Liver (tissue), 9 donors: Measurements from ENCODE around the gene REXO5. TPM values are rescaled to one million over a fixed set of nuclear protein-coding genes. Genes with fewer than 3 reads are reported as not detected.

ENCODE experiments used
- DNase-seq: peaks from one replicate; pipeline ENCODE4 v3.0.0-alpha.2; 2017; ENCODE audit warnings: low spot score
- H3K27ac ChIP-seq, 2 donors: one replicate each; pipeline ENCODE4 v1.7.0; 2013; ENCODE audit warnings: inconsistent platforms in 2 of 2, low read length in 2 of 2, control low read depth in 1 of 2, low read depth in 1 of 2, mild to moderate bottlenecking in 1 of 2
- H3K27me3 ChIP-seq, 4 donors: one replicate each; pipeline versions ENCODE4 v1.6.1 to v1.7.0; 2013; ENCODE audit warnings: low read length in 3 of 4, inconsistent platforms in 1 of 4, mild to moderate bottlenecking in 1 of 4, moderate library complexity in 1 of 4; ENCODE audit not compliant: control insufficient read depth in 4 of 4, insufficient read depth in 4 of 4
- H3K36me3 ChIP-seq, 4 donors: one replicate each; pipeline versions ENCODE4 v1.6.1 to v1.7.0; 2013; ENCODE audit warnings: low read length in 3 of 4, mild to moderate bottlenecking in 3 of 4, low read depth in 1 of 4, moderate library complexity in 1 of 4; ENCODE audit not compliant: control insufficient read depth in 4 of 4, insufficient read depth in 3 of 4
- H3K4me1 ChIP-seq, 4 donors: one replicate each; pipeline versions ENCODE4 v1.6.1 to v1.7.0; 2013; ENCODE audit warnings: low read length in 3 of 4, mild to moderate bottlenecking in 3 of 4, moderate library complexity in 1 of 4; ENCODE audit not compliant: control insufficient read depth in 4 of 4, insufficient read depth in 4 of 4
- H3K4me3 ChIP-seq, 3 donors: one replicate each; pipeline versions ENCODE4 v1.6.1 to v1.7.0; 2013; ENCODE audit warnings: low read length in 3 of 3, control low read depth in 1 of 3, low read depth in 1 of 3, mild to moderate bottlenecking in 1 of 3
- H3K9ac ChIP-seq, 2 donors: one replicate each; pipeline ENCODE4 v1.7.0; 2013; ENCODE audit warnings: low read length in 2 of 2, mild to moderate bottlenecking in 2 of 2, moderate library complexity in 2 of 2, control low read depth in 1 of 2, low read depth in 1 of 2
- H3K9me3 ChIP-seq, 4 donors: one replicate each; pipeline versions ENCODE4 v1.6.1 to v1.7.0; 2013; ENCODE audit warnings: low read length in 3 of 4; ENCODE audit not compliant: control insufficient read depth in 4 of 4
- ATF3 ChIP-seq: IDR thresholded peaks from 2 replicates; pipeline ENCODE4 v1.6.1; 2016; ENCODE audit warnings: antibody characterized with exemption
- CTCF ChIP-seq: fragments of 150-350 bp; IDR thresholded peaks from 2 replicates; pipeline ENCODE4 v1.5.1; 2017; ENCODE audit warnings: improper control_type of control experiment, low read depth, low read length; ENCODE audit not compliant: missing input control
- EGR1 ChIP-seq, 2 donors: IDR thresholded peaks; 2 replicates each; pipeline ENCODE4 v1.6.1; 2016 to 2018; ENCODE audit warnings: antibody characterized with exemption in 2 of 2, low read depth in 2 of 2
- FOXA1 ChIP-seq: IDR thresholded peaks from 2 replicates; pipeline ENCODE4 v1.6.1; 2016; ENCODE audit warnings: antibody characterized with exemption
- FOXA2 ChIP-seq: IDR thresholded peaks from 2 replicates; pipeline ENCODE4 v1.6.1; 2016; ENCODE audit warnings: antibody characterized with exemption
- GABPA ChIP-seq, 2 donors: IDR thresholded peaks in 1 of 2; conservative IDR thresholded peaks in 1 of 2; 2 replicates each; pipeline ENCODE4 v1.6.1; 2016; ENCODE audit warnings: antibody characterized with exemption in 2 of 2, mild to moderate bottlenecking in 1 of 2, moderate library complexity in 1 of 2
- HNF4G ChIP-seq: IDR thresholded peaks from 2 replicates; pipeline ENCODE4 v1.6.1; 2016; ENCODE audit warnings: antibody characterized with exemption
- JUND ChIP-seq, 2 donors: IDR thresholded peaks; 2 replicates each; pipeline ENCODE4 v1.6.1; 2016; ENCODE audit warnings: antibody characterized with exemption in 2 of 2
- MAX ChIP-seq: IDR thresholded peaks from 2 replicates; pipeline ENCODE4 v1.6.1; 2016; ENCODE audit warnings: antibody characterized with exemption
- RAD21 ChIP-seq, 2 donors: IDR thresholded peaks; 2 replicates each; pipeline ENCODE4 v1.6.1; 2016; ENCODE audit warnings: antibody characterized with exemption in 2 of 2, mild to moderate bottlenecking in 2 of 2
- RXRA ChIP-seq, 2 donors: IDR thresholded peaks; 2 replicates each; pipeline ENCODE4 v1.6.1; 2017 to 2018; ENCODE audit warnings: antibody characterized with exemption in 2 of 2, mild to moderate bottlenecking in 1 of 2
- SP1 ChIP-seq: IDR thresholded peaks from 2 replicates; pipeline ENCODE4 v1.6.1; 2018; ENCODE audit warnings: antibody characterized with exemption, mild to moderate bottlenecking
- TAF1 ChIP-seq: conservative IDR thresholded peaks from 2 replicates; pipeline ENCODE4 v1.6.1; 2016; ENCODE audit warnings: antibody characterized with exemption, mild to moderate bottlenecking
- YY1 ChIP-seq: IDR thresholded peaks from 2 replicates; pipeline ENCODE4 v1.6.1; 2016; ENCODE audit warnings: antibody characterized with exemption, mild to moderate bottlenecking
- ZBTB33 ChIP-seq: IDR thresholded peaks from 2 replicates; pipeline ENCODE4 v1.6.1; 2016; ENCODE audit warnings: antibody characterized with exemption
- WGBS: extraction: QIAGEN DNeasy Blood & Tissue Kit; methylation state at CpG from one replicate; pipeline ENCODE4 v1.1.7; 2013; 5-methylcytosine and 5-hydroxymethylcytosine counted together
- polyA plus RNA-seq, 2 donors: library from polyadenylated mRNA; stranded (reverse) in 1 of 2; unstranded in 1 of 2; fragments of 200-250 nt in 1 of 2; fragments of >200 nt in 1 of 2; fragmentation: Nextera tagmentation in 1 of 2; extraction: Ambion mirVana in 1 of 2; gene quantifications; one replicate each; pipeline versions ENCODE4 v1.2.1 to v1.2.3, GENCODE V29; 2013 to 2015
- total RNA-seq, 2 donors: library from RNA; depleted of rRNA; stranded (reverse); fragments of >200 nt; gene quantifications; one replicate each; pipeline ENCODE4 v1.2.3, GENCODE V29; 2014
- donor health status: healthy.
- donor health status: healthy.
- donor health status: healthy.
- donor health status: healthy.
- donor health status: healthy.

The REXO5 gene
- total and polyA plus RNA-seq, 4 donors, result 0.83 to 10.6 (median 1.8) TPM

GRCh38 chr16:20838240-20838639 lies 31.9 kb downstream of the REXO5 start (continued):
- no peak for TF ChIP-seq CTCF
- no peak for TF ChIP-seq FOXA2

GRCh38 chr16:20839504-20839903 lies 33.2 kb downstream of the REXO5 start:
- Histone ChIP-seq H3K4me3 (no peak overlapping the region), H3K9me3 (peaks cover 0 to 3% (median 0%) of the 10 kb centered on the region in 4 donors), H3K27me3 (no peaks in the 10 kb centered on the region), H3K36me3 (peaks cover 0 to 3% (median 0%) of the 10 kb centered on the region in 4 donors), H3K9ac (no peak overlapping the region), H3K27ac (no peak overlapping the region), H3K4me1 (no peaks in the 10 kb centered on the region)
- TF ChIP-seq MAX (no peak), RXRA (IDR thresholded peaks at IDR 0.05) (no peak), ZBTB33 (no peak), ATF3 (no peak), RAD21 (IDR thresholded peaks at IDR 0.05) (no peak)
- 93% methylated on average over 2 of the region's 2 CpGs for WGBS
- DNase-seq, result no peak

GRCh38 chr16:20844054-20844453 lies 37.7 kb downstream of the REXO5 start:
- DNase-seq, result no peak
- no peak overlapping the region for H3K27ac ChIP-seq
- 92% methylated on average over 2 of the region's 2 CpGs for WGBS
- H3K4me1 ChIP-seq, result no peaks in the 10 kb centered on the region
- no peak overlapping the region for H3K4me3 ChIP-seq
- H3K27me3 ChIP-seq, result no peaks in the 10 kb centered on the region
- H3K9me3 ChIP-seq, result no peaks in the 10 kb centered on the region
- no peak overlapping the region for H3K9ac ChIP-seq
- peaks cover 0 to 3% (median 1%) of the 10 kb centered on the region in 4 donors for H3K36me3 ChIP-seq
- TF ChIP-seq GABPA (IDR thresholded peaks at IDR 0.05 in 1 of 2, conservative IDR thresholded peaks at IDR 0.05 in 1 of 2) (no peak), EGR1 (IDR thresholded peaks at IDR 0.05; ENCODE audit: low read depth in 2 of 2) (no peak), MAX (no peak), ATF3 (no peak), JUND (IDR thresholded peaks at IDR 0.05) (no peak), FOXA1 (no peak), SP1 (no peak), FOXA2 (no peak), YY1 (no peak), RXRA (IDR thresholded peaks at IDR 0.05) (no peak), RAD21 (IDR thresholded peaks at IDR 0.05) (no peak), TAF1 (no peak), HNF4G (no peak), ZBTB33 (no peak)
